Measurements from ENCODE around the gene CEP350. TPM values are rescaled to one million over a fixed set of nuclear protein-coding genes. Genes with fewer than 3 reads are reported as not detected.

CEP350 gene
- total RNA-seq, 1 donor from 2014 or later = 71.5 TPM

DNA sequence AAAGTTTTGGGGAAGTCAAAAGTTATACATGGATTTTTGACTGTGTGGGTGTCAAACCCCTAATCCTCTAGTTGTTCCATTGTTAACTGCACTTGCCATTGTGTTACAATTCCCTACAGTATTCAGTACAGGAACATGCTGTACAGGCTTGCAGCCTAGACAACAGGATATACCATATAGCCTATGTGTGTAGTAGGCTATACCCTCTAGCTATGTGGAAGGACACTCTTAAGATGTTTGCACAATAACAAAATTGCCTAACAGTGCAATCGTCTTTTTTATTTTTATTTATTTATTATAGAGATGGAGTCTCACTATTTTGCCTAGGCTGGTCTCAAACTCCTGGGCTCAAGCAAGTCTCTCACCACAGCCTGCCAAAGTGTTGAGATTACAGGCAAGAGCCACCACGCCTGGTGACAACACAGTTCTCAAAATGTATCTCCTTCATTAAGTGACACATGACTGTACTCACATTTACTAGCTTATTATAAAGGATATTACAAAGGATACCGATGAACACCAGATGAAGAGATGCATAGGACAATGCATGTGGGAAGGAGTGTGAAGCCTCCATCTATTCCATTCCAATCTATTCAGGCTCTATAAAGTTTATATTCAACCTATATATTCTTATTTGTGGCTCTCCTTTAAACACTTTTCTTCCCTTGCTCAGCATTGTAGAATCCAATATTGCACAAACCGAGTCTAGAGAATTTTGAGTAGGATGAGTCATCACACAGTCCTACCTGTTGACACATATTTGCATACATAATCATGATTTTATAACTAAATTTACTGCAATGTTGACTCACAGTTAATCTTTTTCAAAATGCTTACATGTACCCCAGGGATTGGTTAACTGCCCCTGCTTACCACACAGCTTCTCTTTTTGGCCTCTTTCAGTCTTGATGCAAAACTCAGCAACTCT lies 28.4 kb upstream of the CEP350 start:
- Histone ChIP-seq H3K4me3 (ENCODE audit: low read length in 3 of 3) (no peak overlapping the region), H3K4me1 (ENCODE audit: control insufficient read depth in 3 of 3, insufficient read depth in 3 of 3, low read length in 3 of 3) (peaks cover 0 to 5% (median 0%) of the 10 kb centered on the region in 3 donors), H3K27me3 (ENCODE audit: control insufficient read depth in 3 of 3, insufficient read depth in 3 of 3, low read length in 3 of 3) (no peaks in the 10 kb centered on the region), H3K9ac (ENCODE audit: low read depth in 1 of 3, low read length in 3 of 3) (no peak overlapping the region), H3K27ac (ENCODE audit: low read depth, low read length) (no peak overlapping the region), H3K36me3 (ENCODE audit: control insufficient read depth in 3 of 3, insufficient read depth in 3 of 3, low read length in 3 of 3) (peaks cover 0 to 9% (median 3%) of the 10 kb centered on the region in 3 donors), H3K9me3 (ENCODE audit: control insufficient read depth in 3 of 3, low read length in 3 of 3) (no peaks in the 10 kb centered on the region)

DNA sequence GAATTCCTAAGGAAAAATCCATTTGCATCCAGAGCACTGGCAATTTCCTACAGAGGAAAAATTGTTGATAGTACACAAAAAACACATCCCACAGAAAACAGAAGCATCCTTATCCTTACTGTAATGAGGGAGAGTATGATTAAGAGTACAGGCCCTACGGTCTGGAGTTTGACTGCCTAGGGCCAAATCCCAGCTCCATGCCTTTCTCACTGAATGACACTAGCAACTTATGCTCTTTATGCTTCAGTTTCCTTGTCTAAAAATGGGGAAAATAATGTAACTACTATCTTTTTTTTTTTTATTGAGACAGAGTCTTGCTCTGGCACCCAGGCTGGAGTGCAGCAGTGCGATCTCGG lies 27.8 kb upstream of the CEP350 start:
- no peaks in the 10 kb centered on the region for H3K9me3 ChIP-seq (ENCODE audit: control insufficient read depth in 3 of 3, low read length in 3 of 3)
- H3K9ac ChIP-seq (ENCODE audit: low read depth in 1 of 3, low read length in 3 of 3) = no peak overlapping the region
- peaks cover 0 to 3% (median 0%) of the 10 kb centered on the region in 3 donors for H3K36me3 ChIP-seq (ENCODE audit: control insufficient read depth in 3 of 3, insufficient read depth in 3 of 3, low read length in 3 of 3)
- H3K27me3 ChIP-seq (ENCODE audit: control insufficient read depth in 3 of 3, insufficient read depth in 3 of 3, low read length in 3 of 3) = no peaks in the 10 kb centered on the region
- no peak overlapping the region for H3K27ac ChIP-seq (ENCODE audit: low read depth, low read length)
- peaks cover 0 to 5% (median 0%) of the 10 kb centered on the region in 3 donors for H3K4me1 ChIP-seq (ENCODE audit: control insufficient read depth in 3 of 3, insufficient read depth in 3 of 3, low read length in 3 of 3)
- no peak overlapping the region for H3K4me3 ChIP-seq (ENCODE audit: low read length in 3 of 3)

DNA sequence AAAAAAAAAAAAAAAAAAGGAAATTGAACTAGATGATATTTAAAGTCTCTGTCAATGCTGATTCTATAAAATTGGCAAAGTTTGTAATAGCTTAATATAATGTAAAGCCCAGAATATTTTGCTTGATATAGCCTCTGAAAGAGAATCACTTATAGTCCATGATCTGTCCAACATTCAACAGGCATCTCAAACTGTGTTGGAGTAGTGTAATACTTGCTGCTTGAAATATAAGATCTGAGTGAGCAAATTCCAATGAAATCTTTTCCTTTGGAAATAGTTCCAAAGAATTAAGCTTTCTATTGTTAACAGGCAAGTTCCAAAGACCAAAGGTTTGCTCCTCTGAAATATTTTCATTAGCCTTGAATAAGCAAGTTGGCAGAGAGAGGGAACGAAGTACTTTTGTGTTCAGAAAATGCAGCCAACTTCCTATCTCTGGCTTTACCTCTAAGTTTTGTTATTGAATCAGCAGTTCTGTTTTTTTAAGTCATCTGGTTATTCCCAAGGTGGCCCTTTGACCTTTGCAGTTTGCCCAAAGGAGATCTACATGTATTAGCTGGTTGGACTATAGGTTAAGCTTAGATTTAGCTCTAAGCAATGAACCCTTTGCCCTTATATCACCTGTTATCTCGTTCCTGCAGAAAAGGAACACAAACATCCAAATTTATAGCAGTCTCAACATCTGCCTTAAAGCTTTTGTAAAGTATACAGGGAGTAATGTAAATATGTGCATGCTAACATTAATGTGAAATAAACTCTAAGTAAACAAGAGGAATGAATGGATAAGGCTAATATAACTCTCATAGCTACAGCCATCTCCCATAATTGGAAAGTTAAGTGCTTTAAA lies 24.4 kb upstream of the CEP350 start:
- Histone ChIP-seq H3K4me3 (ENCODE audit: low read length in 3 of 3) (no peak overlapping the region), H3K9ac (ENCODE audit: low read depth in 1 of 3, low read length in 3 of 3) (no peak overlapping the region), H3K27me3 (ENCODE audit: control insufficient read depth in 3 of 3, insufficient read depth in 3 of 3, low read length in 3 of 3) (no peaks in the 10 kb centered on the region), H3K9me3 (ENCODE audit: control insufficient read depth in 3 of 3, low read length in 3 of 3) (no peaks in the 10 kb centered on the region), H3K36me3 (ENCODE audit: control insufficient read depth in 3 of 3, insufficient read depth in 3 of 3, low read length in 3 of 3) (no peaks in the 10 kb centered on the region), H3K4me1 (ENCODE audit: control insufficient read depth in 3 of 3, insufficient read depth in 3 of 3, low read length in 3 of 3) (no peaks in the 10 kb centered on the region), H3K27ac (ENCODE audit: low read depth, low read length) (no peak overlapping the region)

DNA sequence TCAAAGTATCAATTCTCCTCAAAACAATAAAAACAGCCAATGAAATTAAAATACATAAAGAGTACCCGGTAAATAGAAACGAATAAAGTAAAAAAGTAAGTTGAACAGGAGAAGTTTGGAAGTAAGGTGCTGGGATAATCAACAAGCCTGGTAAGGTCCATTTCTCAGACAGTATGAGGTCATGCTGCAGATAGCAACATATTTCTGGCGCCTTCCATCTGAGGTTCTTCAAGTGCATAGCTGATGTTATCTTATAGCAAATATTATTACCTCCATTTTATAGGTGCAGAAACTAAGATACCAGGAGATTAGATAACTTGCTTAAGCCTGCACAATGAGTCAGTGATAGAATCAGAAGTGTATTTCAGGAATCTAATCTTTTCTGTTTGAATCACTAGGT lies 23.7 kb upstream of the CEP350 start:
- no peaks in the 10 kb centered on the region for H3K36me3 ChIP-seq (ENCODE audit: control insufficient read depth in 3 of 3, insufficient read depth in 3 of 3, low read length in 3 of 3)
- H3K27me3 ChIP-seq (ENCODE audit: control insufficient read depth in 3 of 3, insufficient read depth in 3 of 3, low read length in 3 of 3) = no peaks in the 10 kb centered on the region
- H3K4me3 ChIP-seq (ENCODE audit: low read length in 3 of 3) = no peak overlapping the region
- H3K4me1 ChIP-seq (ENCODE audit: control insufficient read depth in 3 of 3, insufficient read depth in 3 of 3, low read length in 3 of 3) = no peaks in the 10 kb centered on the region
- H3K27ac ChIP-seq (ENCODE audit: low read depth, low read length) = no peak overlapping the region
- no peaks in the 10 kb centered on the region for H3K9me3 ChIP-seq (ENCODE audit: control insufficient read depth in 3 of 3, low read length in 3 of 3)
- H3K9ac ChIP-seq (ENCODE audit: low read depth in 1 of 3, low read length in 3 of 3) = no peak overlapping the region

DNA sequence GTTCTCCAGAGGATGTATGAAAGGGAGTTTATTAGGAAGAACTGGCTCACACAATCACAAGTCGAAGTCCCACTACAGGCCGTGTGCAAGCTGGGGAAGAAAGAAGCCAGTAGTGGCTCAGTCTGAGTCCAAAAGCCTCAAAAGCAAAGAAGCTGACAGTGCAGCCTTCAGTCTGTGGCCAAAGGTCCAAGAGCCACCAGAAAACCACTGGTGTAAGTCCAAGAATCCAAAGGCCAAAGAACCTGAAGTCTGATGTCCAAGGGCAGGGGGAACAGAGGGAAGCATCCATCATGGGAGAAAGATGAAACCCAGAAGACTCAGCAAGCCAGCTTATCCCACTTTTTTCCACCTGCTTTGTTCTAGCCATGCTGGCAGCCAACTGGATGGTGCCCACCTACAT lies 21.4 kb upstream of the CEP350 start:
- H3K27me3 ChIP-seq (ENCODE audit: control insufficient read depth in 3 of 3, insufficient read depth in 3 of 3, low read length in 3 of 3) = no peaks in the 10 kb centered on the region
- no peak overlapping the region for H3K9ac ChIP-seq (ENCODE audit: low read depth in 1 of 3, low read length in 3 of 3)
- no peaks in the 10 kb centered on the region for H3K36me3 ChIP-seq (ENCODE audit: control insufficient read depth in 3 of 3, insufficient read depth in 3 of 3, low read length in 3 of 3)
- H3K27ac ChIP-seq (ENCODE audit: low read depth, low read length) = no peak overlapping the region
- no peaks in the 10 kb centered on the region for H3K9me3 ChIP-seq (ENCODE audit: control insufficient read depth in 3 of 3, low read length in 3 of 3)
- H3K4me3 ChIP-seq (ENCODE audit: low read length in 3 of 3) = no peak overlapping the region
- H3K4me1 ChIP-seq (ENCODE audit: control insufficient read depth in 3 of 3, insufficient read depth in 3 of 3, low read length in 3 of 3) = no peaks in the 10 kb centered on the region

DNA sequence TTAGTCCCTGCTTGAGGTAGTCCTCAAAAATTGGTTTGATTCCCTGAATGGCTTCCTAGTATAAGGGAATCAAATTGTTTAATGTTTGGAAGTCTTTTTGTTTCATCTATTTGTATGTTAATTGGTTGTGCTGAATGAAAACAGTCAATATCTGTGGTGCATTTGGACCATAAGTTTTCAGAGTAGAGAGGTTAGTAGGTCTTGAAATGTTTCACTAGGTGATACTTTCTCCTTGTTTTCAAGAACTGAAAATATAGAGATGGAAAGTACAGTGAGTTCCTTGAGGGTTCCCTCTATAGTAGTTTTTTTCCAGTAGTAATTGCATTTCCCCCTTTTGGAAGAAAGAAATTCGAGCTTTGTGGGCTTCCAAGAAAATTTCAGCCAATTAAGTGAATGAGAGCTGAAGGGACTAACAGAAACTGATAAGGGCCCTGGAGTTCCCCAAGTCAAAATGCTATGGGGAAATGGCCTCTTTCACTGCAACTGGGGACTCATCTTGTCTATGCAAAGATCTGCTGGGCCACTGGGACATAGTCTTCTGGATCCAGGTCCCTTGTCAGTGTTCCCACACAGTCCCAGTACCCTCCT lies 18.6 kb upstream of the CEP350 start:
- H3K27ac ChIP-seq (ENCODE audit: low read depth, low read length) = no peak overlapping the region
- H3K36me3 ChIP-seq (ENCODE audit: control insufficient read depth in 3 of 3, insufficient read depth in 3 of 3, low read length in 3 of 3) = no peaks in the 10 kb centered on the region
- no peaks in the 10 kb centered on the region for H3K4me1 ChIP-seq (ENCODE audit: control insufficient read depth in 3 of 3, insufficient read depth in 3 of 3, low read length in 3 of 3)
- no peaks in the 10 kb centered on the region for H3K9me3 ChIP-seq (ENCODE audit: control insufficient read depth in 3 of 3, low read length in 3 of 3)
- H3K27me3 ChIP-seq (ENCODE audit: control insufficient read depth in 3 of 3, insufficient read depth in 3 of 3, low read length in 3 of 3) = no peaks in the 10 kb centered on the region
- no peak overlapping the region for H3K4me3 ChIP-seq (ENCODE audit: low read length in 3 of 3)
- H3K9ac ChIP-seq (ENCODE audit: low read depth in 1 of 3, low read length in 3 of 3) = no peak overlapping the region

DNA sequence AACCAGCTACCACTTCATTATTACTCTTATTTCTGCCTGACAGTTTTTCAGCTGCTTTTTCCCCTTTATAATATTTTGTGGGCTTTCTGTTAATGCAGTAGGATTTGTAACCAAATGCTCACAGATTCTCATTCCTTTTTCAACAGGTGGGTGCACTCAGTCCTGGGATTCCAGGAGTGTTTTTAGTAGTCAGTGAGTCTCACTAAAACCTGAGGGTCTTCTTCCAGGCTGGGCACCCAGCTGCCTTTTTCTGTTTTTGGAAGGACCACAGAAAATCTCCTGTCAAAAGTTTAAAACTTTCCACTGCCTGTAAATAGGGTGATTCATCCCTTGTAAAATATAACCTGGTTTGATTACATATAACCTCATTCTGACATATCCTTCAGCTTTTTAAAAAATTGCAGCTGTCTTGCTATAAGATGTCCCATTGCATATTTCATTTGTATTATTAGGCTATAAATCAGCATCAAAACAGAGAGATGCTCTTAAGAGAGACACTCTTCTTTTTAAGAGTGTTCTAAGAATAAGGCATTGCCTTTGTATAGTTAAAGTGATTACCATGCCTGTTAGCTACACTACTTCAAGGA lies 16.8 kb upstream of the CEP350 start:
- H3K9me3 ChIP-seq (ENCODE audit: control insufficient read depth in 3 of 3, low read length in 3 of 3) = no peaks in the 10 kb centered on the region
- no peaks in the 10 kb centered on the region for H3K36me3 ChIP-seq (ENCODE audit: control insufficient read depth in 3 of 3, insufficient read depth in 3 of 3, low read length in 3 of 3)
- H3K4me3 ChIP-seq (ENCODE audit: low read length in 3 of 3) = no peak overlapping the region
- no peak overlapping the region for H3K27ac ChIP-seq (ENCODE audit: low read depth, low read length)
- H3K4me1 ChIP-seq (ENCODE audit: control insufficient read depth in 3 of 3, insufficient read depth in 3 of 3, low read length in 3 of 3) = no peaks in the 10 kb centered on the region
- no peak overlapping the region for H3K9ac ChIP-seq (ENCODE audit: low read depth in 1 of 3, low read length in 3 of 3)
- H3K27me3 ChIP-seq (ENCODE audit: control insufficient read depth in 3 of 3, insufficient read depth in 3 of 3, low read length in 3 of 3) = no peaks in the 10 kb centered on the region

DNA sequence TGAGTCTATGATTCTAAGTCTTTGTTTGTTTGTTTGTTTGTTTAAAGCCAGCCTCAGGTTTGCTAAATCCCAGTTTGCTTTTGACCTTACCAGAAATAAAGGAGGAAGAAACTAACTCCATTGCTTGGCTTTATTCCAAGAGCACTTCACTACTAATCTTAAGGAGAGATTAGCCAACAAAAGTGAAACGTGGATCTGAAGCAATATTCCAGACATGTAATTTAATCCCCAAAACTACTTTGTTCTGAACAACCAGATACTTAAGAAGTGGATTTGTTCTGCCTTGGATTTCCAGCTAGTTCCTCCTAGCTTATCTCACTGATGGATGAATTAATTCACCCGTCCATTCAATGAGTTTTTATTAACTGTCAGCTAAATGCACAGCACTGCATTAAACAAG lies 15.9 kb upstream of the CEP350 start:
- Histone ChIP-seq H3K27me3 (ENCODE audit: control insufficient read depth in 3 of 3, insufficient read depth in 3 of 3, low read length in 3 of 3) (no peaks in the 10 kb centered on the region), H3K27ac (ENCODE audit: low read depth, low read length) (no peak overlapping the region), H3K36me3 (ENCODE audit: control insufficient read depth in 3 of 3, insufficient read depth in 3 of 3, low read length in 3 of 3) (no peaks in the 10 kb centered on the region), H3K4me3 (ENCODE audit: low read length in 3 of 3) (no peak overlapping the region), H3K9ac (ENCODE audit: low read depth in 1 of 3, low read length in 3 of 3) (no peak overlapping the region), H3K9me3 (ENCODE audit: control insufficient read depth in 3 of 3, low read length in 3 of 3) (no peaks in the 10 kb centered on the region), H3K4me1 (ENCODE audit: control insufficient read depth in 3 of 3, insufficient read depth in 3 of 3, low read length in 3 of 3) (no peaks in the 10 kb centered on the region)

DNA sequence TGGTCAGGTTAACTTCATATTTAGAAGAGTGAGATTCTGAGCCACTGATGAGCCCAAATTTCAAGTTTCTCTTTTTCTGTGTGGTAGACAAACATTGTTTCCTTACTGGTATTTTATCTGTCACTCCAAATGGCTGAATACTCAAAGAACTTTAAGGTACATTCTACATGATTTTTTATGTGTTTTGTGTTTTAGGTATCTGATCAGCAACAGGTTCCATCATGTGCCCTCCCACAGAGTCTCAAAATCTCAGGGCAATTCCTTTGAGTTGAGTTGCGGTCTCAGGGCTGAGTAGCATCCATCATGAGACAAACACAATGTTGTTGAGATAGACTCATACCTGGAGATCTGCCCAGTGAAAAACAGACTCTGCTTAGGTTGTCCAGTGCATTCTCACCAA lies 14.7 kb upstream of the CEP350 start:
- H3K4me3 ChIP-seq (ENCODE audit: low read length in 3 of 3) = no peak overlapping the region
- H3K4me1 ChIP-seq (ENCODE audit: control insufficient read depth in 3 of 3, insufficient read depth in 3 of 3, low read length in 3 of 3) = no peaks in the 10 kb centered on the region
- H3K27me3 ChIP-seq (ENCODE audit: control insufficient read depth in 3 of 3, insufficient read depth in 3 of 3, low read length in 3 of 3) = no peaks in the 10 kb centered on the region
- no peaks in the 10 kb centered on the region for H3K36me3 ChIP-seq (ENCODE audit: control insufficient read depth in 3 of 3, insufficient read depth in 3 of 3, low read length in 3 of 3)
- H3K27ac ChIP-seq (ENCODE audit: low read depth, low read length) = no peak overlapping the region
- no peak overlapping the region for H3K9ac ChIP-seq (ENCODE audit: low read depth in 1 of 3, low read length in 3 of 3)
- no peaks in the 10 kb centered on the region for H3K9me3 ChIP-seq (ENCODE audit: control insufficient read depth in 3 of 3, low read length in 3 of 3)

Measured in skeletal muscle tissue (tissue), 4 donors.